Measurements from ENCODE around the gene VCAM1.

The VCAM1 gene, protein sequence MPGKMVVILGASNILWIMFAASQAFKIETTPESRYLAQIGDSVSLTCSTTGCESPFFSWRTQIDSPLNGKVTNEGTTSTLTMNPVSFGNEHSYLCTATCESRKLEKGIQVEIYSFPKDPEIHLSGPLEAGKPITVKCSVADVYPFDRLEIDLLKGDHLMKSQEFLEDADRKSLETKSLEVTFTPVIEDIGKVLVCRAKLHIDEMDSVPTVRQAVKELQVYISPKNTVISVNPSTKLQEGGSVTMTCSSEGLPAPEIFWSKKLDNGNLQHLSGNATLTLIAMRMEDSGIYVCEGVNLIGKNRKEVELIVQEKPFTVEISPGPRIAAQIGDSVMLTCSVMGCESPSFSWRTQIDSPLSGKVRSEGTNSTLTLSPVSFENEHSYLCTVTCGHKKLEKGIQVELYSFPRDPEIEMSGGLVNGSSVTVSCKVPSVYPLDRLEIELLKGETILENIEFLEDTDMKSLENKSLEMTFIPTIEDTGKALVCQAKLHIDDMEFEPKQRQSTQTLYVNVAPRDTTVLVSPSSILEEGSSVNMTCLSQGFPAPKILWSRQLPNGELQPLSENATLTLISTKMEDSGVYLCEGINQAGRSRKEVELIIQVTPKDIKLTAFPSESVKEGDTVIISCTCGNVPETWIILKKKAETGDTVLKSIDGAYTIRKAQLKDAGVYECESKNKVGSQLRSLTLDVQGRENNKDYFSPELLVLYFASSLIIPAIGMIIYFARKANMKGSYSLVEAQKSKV

GRCh38 chr1:100719490-100719889 lies at the start of gene VCAM1:
TSS of gene VCAM1 (plus strand) at chr1:100719742. CDS start at chr1:100719861, 119 bp downstream.
- DNase-seq = no peak

DNA sequence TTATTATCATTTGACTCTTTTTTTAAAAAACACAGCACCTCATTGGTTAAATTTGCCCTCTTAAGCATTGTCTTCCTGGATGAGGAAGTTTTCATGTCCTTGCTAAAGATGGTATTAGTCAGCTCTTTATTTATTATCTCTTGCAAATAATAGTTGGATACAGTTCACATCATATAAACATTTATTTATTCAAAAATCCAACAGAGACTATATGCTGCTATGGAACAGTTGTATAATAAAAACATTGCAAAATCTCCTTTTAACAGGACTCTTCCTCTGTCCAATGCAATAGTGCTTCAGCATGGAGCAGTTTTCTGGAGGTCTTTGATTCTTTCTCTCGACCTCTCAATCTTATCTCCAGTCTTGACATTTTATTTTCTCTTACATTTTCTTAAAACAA lies 49.5 kb upstream of the VCAM1 start:
- no peak for DNase-seq

- DNase-seq = no peak
These were observed 47.9 kb upstream of the VCAM1 start for GRCh38 chr1:100671601-100672000.

- no peak for DNase-seq
These were observed 35.8 kb upstream of the VCAM1 start for GRCh38 chr1:100683448-100684349.

- no peak for DNase-seq
These were observed 19.8 kb upstream of the VCAM1 start for GRCh38 chr1:100699744-100700143.

DNA sequence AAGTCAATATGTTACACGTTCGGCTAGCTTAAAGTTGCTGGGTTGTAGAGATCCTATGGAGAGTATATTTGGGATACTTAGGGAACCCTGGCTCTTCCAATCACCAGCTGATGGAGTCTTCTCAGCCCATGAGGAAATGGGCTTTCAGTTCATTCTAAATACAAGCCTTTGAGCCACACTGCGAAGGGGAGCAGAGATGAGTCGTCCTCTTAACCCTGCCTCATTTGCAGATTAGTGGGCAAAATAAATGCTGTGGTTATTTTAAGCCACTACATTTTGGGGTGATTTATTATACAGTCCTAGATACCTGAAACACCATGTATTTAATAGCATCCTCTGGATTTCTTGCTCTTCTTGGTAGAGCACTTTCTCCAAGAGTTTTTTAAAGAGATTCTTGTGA lies 19.0 kb upstream of the VCAM1 start:
- DNase-seq = no peak

DNA sequence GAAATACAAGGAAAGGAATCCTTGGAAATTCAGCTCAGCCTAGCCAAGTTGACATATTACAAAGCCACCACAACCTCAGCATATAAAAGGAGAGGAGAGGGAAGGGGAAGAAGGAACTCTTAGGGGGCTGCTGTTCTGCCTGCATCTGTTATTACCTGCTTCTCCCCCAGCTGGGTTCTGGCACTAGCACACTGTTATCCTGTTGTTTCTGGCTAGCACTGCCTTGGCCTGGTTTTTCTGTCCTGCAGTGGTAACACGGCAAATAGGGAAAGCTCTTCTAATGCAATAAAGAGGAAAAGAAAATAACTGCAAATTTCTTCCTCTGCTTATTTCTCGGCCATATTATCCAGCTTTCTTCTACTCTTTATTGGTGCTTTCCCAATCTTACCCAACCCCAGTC lies 16.5 kb upstream of the VCAM1 start:
- DNase-seq = no peak

GRCh38 chr1:100703716-100704115 lies 15.8 kb upstream of the VCAM1 start:
- no peak for DNase-seq

DNA sequence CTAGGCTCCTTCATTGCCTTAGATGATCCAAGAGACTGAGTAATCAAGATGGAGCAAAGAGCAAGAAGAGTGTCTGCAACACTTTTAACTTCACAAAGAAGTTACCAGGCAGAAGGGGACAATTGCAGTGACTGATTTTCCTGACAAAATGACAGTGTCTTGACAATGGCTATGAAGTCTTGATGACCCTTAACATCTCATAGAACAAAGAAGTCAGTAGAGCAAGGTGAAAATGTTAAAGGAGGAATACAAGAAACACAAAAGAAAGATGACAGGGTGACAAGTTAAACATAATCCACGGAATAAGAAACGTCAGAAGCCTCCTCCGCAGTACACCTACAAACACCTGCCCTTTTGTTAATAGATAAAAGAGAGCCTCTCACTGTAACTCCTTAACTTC lies 15.1 kb upstream of the VCAM1 start:
- no peak for DNase-seq

DNA sequence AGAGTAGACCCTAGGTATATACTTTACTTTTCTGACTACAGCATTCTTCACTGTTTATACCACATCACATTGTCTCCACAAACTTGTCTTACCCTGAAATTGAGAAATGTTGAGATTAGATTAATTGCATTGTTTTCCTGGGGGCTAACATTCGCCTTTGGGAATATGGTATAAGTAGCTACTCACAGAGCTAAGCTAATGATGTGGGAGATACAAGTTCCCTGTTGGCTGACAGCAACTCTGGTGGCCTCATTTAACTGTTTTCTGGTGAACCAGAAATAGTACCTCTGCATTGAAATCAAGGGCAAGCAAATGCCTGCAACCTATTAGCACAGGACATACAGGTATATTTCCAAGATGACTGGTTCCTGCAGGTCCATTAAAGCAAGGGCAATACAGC lies 13.2 kb upstream of the VCAM1 start:
- no peak for DNase-seq

DNA sequence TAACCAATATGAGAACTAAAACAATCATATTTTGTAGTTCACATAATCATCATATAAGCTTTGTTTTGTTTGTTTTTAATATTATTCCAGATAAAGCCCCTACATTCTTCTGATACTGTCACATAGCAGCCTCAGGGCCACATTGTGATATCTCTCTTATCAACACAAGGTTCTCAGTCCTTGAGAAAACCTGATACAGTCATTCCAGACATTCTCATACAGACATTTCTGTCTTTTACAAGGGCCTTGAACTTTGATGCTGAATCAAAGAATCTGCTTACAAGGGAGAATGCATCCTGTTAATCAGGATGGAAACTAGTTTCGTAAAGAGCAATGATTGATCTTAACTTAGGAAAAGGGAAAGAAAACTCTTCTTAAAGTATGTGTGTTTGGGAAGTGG lies 12.7 kb upstream of the VCAM1 start:
- DNase-seq = no peak

DNA sequence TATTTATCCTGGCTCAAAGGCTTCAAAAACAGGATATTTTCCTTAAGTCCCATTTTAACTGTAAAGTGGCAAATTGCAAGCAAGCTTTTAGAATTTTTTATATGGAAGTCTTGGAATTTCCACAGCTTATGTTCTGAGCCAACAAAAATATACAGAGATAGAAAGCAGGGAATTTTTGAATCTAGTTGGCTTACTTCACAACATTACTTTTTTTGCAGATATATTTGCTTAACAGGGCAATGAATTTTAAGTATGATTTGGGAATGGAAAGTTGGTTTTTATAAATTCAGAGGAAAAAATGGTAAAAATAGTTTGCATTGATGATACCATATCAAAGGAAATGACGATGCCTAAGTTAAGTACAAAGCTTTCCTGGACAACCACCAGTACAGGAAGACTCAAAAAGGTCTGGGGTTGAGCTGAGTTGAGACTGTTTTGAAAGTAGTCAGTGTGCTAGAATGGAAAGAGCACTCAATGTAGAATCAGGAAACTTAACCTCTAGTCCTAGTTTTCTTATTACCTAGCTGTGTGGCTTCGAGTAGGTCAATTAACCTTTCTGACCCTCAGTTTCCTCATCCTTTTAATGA lies 11.0 kb upstream of the VCAM1 start:
- DNase-seq = no peak

DNA sequence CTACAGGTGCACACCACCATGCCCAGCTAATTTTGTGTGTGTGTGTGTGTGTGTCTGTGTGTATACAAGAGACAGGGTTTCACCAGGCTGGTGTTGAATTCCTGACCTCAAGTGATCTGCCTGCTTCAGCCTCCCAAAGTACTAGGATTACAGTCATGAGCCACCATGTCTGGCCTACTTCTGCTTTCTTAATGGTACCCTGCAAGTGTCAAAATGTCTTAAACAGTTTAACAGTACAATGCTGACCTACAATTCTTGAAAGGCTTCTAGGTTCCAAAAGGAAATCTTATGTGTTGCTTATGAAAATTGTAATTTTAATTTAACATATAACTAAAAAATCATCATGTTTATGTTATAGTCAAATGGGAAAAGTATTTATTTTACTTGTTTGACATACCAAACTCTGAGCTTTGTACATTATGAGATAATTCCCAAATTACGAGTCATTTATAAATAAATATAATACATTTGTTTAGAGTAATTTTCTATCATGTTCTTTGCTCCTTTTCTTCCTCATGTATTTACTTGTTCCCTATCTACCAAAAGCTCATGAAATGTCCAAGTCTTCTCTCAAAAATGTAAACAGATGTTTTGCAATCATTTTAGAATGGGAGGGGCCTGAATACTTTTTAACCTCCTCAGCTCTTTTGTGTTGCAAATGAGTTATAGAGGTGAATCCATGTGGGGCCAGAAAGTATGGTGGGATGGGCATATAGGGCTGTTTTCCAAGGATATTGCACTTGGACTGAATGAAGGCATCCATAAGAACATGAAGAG lies 8.4 kb upstream of the VCAM1 start:
- DNase-seq = no peak

DNA sequence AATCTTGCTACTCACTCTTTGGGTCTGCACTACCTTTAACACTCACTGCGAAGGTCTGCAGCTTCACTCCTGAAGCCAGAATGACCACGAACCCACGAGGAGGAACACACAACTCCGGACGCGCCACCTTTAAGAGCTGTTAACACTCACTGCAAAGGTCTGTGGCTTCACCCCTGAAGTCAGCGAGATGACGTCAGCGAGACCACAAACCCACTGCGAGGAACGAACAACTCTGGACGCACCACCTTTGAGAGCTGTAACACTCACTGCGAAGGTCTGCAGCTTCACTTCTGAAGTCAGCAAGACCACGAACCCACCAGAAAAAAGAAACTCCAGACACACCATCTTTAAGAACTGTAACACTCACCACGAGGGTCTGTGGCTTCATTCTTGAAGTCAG lies 6.5 kb upstream of the VCAM1 start:
- DNase-seq = peak; percentile 76

GRCh38 chr1:100713626-100714025 lies 5.9 kb upstream of the VCAM1 start:
- DNase-seq = no peak

GRCh38 chr1:100714599-100714998 lies 4.9 kb upstream of the VCAM1 start:
- no peak for DNase-seq

DNA sequence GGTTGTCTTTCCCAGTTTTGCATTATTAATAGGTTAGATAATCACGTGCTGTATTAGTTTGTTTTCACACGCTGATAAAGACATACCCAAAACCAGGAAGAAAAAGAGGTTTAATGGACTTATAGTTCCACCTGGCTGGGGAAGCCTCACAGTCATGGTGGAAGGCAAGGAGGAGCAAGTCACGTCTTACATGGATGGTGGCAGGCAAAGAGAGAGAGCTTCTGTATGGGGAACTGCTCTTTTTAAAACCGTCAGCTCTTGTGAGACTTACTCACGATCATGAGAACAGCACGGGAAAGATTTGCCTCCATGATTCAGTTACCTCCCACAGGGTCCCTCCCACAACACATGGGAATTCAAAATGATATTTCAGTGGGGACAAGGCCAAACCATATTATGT lies 2.3 kb upstream of the VCAM1 start:
- DNase-seq = no peak

GRCh38 chr1:100718581-100718980 lies 961 bp upstream of the VCAM1 start:
- DNase-seq = no peak

GRCh38 chr1:100720101-100720500 lies 559 bp downstream of the VCAM1 start:
- DNase-seq = no peak

DNA sequence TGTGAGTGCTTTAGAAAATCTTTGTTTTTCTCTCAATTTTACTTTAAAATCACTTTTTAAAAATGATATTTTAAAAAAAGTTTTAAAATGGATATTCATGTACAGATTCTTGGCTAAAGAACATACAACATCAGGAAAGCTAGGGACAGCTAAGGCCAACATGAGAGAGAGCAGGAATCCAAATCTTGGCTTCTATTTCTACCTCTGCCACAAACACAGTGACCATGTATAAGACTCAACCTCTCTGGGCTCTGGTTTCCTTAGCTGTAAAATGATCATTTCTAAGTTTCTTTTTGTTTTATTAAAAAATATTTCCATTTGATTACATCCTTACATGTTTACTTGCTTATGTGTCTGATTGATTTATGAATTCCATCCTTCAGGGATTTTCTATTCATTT lies 1.2 kb downstream of the VCAM1 start:
- no peak for DNase-seq

GRCh38 chr1:100721526-100722207 lies 2.1 kb downstream of the VCAM1 start:
- no peak for DNase-seq

- no peak for DNase-seq
These were observed 2.7 kb downstream of the VCAM1 start for GRCh38 chr1:100722221-100722620.

All from activated gamma-delta T cell treated with Interleukin-2 at 50 U/mL for 16 hours (primary cell).